HG03159 (cell line): ENCODE results near the gene NDUFS7.

ENCODE experiments used
- ATAC-seq: cut with Tn5 transposase; IDR thresholded peaks from one replicate; pipeline ENCODE4 v1.9.1; 2021; ENCODE audit warnings: mild to moderate bottlenecking, moderate library complexity; ENCODE audit not compliant: unreplicated experiment

The NDUFS7 gene

DNA sequence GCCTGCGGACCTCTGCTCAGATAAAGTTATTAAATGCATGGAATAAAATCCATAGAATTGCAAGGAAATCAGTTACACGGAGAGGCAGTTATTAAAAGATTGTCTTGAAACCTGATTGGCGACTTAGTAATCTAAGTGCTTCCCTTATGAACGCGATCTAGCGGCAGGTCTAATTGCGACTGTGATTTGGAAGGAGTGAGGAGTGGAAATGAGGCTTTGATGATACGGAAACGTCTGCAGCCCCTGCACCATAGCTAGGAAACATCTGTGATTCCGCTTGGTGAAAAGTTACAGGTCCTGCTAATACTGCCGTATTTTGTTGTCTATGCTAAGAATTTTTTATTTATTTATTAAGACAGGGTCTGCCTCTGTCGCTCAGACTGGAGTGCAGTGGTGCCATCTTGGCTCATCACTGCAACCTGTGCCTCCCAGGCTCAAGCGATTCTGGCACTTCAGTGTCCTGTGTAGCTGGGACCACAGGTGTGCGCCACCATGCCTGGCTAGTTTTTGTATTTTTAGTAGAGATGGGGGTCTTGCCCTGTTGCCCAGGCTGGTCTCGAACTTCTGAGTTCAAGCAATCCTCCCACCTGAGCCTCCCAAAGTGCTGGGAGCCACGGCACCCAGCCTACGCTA, 887 bp downstream of the NDUFS7 start:
- no peak for ATAC-seq

DNA sequence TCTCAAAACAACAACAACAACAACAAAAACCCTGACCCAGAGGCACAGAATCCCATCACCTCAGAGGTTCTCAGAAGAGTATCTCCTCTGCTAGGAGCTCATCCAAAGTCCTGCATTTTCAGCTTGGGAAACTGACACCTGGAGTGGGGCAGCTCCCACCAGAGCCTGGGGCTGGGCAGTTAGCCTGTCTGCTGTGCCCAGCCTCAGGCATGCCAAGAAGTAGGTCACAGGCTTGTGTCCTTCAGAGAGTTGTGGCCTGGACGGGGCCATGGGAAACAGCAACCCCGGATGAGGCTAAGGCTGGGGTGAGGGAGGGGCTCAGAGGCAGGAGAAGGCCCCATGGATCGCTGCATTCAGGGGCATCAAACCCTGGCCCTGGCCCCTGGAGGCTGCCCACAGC, 2.1 kb downstream of the NDUFS7 start:
- no peak for ATAC-seq

DNA sequence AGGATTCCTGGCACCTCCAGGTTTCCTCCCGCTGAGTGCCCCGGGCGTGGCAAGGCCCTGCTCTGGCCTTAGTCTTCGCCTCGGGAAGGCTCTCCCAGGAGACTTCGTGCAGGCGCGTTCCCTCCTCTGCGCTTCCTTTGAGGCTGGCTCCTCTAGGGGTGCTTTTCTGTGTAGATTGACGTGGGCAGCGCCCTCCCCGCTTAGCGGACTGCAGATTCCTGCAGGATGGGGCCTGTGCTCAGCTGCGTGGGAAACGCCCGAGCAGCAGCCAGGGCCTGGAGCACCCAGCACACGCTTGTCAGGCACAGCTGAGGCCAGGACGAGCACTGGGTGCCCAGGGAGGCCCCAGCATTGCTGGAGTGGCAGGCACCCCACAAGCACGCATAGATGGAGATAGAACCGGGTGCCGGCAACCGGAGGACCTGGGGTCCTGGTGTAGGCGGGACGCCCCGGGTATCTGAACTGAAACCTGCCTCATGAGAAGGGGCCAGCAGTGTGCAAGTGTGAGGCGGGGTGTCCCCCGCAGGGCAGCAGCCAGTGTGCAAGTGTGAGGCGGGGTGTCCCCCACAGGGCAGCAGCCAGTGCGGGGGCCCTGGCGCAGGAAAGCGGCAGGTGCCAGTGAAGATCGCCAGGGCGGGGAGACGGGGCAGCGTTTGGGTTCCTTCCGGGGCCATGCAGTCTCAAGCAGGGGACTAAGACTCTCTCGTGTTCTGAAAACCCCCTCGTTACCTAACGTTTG, 3.4 kb downstream of the NDUFS7 start:
- ATAC-seq = no peak

DNA sequence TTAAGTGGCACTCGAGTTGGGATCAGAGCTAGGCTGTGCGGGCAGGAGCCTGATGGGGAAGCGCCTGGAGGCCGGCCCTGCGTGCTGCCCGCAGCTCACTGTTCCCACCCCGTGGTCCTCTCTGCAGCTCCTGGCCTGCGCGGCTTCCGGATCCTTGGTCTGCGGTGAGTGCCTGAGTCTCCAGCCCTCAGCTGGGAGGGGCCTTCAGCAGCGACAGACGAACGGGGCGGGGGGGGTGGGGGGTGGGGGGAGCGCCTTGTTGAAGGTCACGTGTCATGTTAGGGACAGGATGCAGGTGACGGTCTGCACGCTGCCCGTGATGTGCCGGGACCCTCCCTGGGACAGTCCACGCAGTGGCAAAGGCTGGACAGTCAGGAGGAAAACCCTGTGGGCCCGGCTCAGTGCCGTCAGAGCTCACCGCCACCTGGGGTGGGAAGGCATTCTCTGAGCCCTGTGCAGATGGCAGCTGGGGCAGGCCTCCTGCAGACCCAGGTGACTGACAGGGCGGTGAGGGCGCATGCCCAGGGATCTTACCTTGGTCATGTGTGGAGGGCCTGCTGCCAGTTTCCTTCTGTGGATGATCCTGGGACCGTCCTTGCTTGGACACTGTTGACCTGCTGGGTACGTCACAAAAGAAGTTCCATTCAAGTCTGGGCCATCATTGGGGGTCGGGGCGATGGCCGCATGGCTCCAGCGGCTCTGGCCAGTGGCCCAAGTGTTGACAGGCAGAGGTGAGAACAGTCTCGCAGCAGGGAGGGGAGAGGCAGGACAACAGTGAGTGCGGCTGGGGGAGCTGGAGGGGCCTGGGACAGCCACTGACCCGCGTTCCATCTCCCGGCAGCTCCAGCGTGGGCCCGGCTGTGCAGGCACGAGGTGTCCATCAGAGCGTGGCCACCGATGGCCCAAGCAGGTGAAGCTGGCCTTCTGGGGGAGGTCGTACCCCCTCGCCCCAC, 4.3 kb downstream of the NDUFS7 start:
- no peak for ATAC-seq

DNA sequence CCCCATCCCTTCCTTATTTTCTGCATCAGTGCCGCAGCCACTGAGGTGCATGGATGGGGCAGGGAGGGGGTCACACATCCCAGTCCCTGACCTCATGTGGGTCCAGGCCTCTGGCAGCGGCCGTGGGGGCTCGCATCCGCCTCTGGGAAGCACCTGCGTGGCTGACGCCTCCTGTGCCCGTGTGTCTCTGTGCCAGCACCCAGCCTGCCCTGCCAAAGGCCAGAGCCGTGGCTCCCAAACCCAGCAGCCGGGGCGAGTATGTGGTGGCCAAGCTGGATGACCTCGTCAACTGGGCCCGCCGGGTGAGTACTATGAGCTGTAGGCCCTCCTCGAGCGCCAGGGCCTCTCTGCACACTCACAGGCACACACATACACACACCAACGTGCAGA, 4.9 kb downstream of the NDUFS7 start:
- ATAC-seq = no peak

DNA sequence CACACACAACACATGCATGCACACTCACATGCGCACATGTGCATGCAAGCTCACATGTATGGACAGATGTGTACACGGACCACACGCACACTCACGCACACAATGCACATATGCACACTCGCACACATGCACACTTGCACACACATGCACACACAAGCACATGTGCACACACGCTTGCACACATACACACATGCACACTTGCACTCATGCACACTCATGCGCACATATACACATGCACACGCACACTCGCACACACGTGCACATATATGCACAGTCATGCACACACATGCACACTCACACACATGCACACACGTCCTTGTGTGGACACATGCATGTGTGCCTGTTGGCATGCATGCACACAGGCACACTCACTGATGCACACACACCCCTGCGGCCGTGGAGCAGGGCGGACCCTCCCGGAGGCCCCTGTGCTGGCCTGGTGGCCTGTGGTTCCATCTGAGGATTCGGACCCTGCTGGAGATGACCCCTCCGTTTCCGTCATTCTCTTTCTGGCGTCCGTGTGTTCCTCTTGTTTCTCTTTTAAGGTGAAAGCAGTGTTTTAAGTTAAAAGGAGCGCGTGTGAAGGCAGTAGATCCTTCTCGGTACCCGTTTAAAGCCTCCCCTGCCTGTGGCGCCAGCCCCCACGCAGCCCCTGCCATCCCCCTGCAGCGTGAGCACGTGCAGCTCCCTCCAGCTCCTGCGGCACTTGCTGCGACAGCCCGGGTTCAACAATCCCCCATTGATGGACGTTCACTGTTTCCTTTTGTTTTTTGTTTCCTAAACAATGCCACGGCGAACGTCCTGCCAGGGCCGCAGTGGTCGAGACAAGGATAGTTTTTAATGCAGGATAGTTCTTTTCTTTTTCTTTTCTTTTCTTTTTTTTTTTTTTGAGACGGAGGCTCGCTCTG, 5.6 kb downstream of the NDUFS7 start:
- ATAC-seq = no peak

DNA sequence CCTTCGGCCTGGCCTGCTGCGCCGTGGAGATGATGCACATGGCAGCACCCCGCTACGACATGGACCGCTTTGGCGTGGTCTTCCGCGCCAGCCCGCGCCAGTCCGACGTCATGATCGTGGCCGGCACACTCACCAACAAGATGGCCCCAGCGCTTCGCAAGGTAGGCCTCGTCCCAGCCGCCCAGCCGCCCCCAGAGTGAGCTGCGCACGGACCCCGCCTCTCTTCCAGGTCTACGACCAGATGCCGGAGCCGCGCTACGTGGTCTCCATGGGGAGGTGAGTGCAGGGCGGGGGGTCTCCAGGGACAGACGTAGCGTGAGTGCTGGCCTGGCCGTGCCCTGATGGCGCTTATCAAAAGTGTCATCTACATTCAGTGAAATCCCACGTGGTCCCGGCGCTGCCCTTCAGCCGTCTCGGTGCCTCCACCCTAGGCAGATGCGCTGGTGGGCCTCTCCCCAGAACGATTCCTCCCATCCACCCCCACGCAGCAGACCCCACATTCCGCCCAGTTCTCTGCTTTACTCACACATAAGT, 7.2 kb downstream of the NDUFS7 start:
- no peak for ATAC-seq

DNA sequence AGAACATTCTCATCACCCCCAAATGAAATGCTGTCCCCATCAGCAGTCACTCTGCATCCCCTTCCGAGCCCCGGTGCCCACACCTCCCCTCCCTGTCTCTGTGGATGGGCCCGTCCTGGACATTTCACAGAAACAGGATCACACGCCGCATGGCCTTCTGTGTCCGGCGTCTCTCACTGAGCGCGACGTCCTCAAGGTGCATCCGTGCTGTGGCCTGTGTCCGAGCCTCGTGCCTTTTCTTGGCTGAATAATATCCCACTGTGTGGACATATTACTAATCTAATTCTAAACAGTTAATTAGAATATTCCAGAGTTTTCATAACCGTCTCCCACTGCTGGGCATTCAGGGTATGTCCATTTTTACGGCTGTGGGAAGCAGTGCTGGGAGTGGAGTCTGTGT, 8.7 kb downstream of the NDUFS7 start:
- ATAC-seq = no peak

DNA sequence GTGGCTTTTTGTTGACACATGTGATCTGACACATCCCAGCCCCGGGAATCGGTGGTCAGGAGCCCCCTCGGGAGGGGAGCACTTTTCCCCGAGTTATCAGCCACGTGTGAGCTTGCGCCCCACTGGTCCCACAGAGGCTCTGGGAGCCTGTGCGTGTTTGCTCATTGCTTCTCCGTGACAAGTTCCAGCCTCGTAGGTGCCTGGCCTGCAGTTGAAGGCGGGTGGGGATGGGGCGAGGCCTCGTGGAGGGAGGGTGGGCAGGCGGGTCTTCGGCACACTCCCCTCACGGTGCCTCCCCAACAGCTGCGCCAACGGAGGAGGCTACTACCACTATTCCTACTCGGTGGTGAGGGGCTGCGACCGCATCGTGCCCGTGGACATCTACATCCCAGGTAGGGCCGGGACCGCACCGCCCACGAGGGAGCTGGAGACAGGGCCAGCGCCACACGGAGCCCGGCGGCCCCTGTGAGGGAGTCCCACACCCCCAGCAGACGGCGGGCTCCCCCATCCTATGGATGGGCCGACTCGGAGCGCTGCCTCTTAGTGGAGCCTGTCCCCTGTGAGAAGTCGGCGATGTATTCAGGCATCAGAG, 9.3 kb downstream of the NDUFS7 start:
- ATAC-seq = no peak

DNA sequence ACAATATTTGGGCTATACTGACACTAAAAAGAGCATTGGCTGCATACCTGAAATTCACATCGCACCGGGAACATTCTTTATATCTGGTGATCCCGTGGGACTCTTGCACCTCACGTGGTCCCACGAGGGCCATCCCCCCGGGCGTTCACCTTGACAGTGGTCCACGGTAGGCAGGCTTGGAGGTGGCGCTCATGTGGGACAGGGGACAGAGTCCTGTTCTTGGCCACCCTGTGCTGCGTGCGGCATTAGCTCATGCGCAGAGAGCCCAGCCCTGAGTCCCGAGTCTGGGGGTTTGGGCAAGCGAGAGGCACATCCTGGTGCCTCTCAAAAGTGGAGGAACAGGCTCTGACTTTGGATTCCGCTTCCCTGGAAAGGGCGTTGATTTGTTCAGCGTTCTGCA, 10.1 kb downstream of the NDUFS7 start:
- no peak for ATAC-seq

DNA sequence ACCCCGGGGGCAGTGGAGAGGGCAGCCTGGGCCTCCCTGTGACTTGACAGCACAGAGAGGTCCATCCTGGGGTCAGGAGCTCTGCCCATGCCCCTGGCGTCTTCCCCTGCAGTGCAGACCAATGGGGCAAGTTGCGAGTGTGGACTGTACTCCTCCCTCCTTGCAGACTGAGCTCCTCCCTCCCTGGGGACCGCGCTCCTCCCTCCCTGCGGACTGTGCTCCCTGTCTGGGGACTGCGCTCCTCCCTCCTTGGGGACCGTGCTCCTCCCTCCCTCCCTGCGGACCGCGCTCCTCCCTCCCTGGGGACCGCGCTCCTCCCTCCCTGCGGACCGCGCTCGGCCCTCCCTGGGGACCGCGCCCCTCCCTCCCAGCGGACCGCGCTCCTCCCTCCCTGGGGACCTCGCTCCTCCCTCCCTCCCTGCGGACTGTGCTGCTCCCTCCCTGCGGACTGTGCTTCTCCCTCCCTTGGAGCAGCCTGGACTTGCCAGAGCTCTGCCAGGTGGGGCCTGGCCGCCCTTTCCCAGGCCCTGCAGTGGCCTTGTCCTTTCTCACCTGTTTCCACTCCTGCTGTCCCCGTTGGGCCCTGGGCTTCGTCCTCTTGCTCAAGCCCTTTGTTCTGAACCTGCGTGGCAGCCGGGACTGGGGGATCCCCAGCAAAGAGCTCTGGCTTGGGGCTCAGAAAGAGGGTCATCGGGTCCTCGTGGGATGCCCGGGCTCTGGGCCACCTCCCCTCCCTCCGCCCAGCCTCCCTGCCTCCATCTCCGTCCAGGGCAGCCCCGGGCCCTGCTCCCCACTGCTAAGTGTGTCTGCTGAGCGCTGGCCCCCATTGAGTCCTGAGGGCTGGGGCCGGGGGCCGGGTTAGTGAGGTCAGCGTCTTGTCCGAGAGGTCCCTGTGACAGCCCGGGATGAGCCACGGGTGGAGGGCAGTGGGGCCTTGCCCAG, 10.8 kb downstream of the NDUFS7 start:
- ATAC-seq = no peak

DNA sequence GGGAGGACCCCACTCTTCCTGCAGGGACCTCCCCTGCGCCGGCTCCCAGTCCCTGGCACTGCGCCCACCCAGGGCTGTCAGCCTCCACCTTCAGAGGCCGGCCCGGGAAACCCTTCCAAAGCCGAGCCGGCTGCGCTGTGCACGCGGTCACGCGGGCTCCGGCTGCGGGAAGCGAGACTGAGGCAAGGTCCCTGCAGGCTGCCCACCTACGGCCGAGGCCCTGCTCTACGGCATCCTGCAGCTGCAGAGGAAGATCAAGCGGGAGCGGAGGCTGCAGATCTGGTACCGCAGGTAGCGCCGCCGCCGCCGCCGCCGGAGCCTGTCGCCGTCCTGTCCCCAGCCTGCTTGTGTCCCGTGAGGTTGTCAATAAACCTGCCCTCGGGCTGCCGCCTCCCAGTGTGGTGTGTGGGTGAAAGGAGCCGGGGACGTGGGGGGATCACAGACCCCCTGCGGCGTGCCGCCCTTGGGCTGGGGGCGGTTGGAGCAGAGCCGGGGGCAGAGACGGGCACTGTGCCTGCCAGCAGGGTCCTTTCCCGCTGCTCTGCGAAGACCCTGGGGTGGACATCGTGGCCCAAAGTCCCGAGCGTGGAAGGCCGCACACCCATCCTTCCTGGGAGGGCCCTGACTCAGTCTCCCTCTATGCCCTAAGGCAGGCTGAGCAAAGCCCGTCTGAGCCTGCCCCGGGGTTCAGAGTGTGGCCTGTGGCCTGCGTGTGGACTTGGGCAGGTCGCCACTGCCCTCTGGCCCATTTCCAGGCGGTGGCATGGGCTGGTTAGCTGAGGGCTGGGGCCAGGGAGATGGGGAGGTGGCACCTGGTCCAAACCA, 11.7 kb downstream of the NDUFS7 start:
- no peak for ATAC-seq

DNA sequence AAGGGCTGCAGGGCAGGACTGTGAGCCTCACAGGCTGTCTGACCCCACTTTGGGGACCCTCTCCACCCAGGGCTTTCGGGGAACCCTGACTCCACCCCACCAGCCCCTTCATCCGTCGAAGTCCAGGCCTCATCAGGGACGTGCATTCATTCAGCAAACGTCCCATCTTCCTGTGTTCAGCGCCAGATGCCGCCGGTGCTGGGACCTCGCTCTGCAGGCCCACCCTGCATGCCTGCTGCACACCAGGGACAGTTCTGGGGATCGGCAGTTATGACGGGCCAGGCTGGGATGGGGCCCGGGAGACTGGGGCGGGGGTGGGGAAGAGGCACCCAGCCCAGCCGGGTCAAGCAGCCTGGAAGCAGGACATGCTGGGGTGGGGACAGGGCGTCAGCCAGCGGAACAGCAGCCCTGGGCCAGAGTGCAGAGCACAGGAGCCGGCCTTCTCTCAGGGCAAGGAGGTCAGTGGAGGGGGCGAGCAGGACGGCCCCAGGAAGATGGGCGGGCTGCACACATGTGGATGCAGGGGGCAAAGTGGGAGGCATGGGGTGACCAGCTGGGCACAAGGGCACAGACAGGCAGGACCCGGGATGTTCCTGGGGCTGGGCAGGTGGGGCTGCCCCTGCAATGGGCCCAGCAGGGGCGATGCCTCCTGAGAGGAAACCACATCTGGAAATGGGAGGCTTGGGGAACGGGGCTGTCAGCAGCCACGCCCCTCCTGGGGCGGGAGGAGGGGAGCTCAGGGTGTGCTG, 12.5 kb downstream of the NDUFS7 start:
- no peak for ATAC-seq

DNA sequence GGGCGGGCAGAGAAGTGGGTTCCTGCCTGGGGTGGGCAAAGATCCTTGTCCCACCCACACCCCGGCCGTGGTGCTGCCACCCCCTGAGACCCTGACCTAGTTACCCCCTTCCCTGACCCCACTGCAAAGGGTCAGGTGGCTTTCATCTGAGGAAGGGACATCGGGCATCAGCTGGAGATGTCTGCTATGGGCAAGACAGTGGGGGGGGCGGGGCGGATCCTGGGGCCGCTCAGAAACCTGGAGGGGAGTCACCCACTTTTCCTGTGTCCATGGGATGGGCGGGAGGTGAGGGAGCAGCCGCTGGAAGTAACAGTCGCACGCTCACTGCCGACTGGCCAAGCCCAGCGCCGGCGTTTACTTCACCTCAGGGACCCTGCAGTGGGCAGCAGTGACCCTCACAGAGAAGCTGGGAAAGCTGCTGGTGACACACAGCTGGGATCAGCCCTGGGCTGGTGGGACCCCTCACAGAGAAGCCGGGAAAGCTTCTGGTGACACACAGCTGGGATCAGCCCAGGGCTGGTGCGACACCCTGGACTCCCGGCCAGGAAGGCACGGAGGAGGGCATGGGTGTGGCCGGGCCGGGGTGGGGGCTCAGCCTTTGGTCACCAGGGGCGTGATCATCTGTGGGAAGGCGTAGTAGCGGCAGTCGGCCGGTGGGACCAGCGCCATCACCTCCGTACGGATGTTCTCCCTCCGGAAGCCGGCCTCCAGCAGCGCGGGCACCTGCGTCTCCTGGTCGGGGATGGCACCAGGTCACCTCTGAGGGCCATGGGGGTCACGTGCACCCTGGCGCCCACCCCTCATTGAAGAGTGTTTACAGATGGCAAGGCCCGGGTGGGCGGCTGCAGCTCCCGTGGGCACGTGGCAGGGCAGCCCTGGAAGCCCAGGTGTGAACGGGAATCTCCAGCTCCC, 13.3 kb downstream of the NDUFS7 start:
- ATAC-seq = no peak

DNA sequence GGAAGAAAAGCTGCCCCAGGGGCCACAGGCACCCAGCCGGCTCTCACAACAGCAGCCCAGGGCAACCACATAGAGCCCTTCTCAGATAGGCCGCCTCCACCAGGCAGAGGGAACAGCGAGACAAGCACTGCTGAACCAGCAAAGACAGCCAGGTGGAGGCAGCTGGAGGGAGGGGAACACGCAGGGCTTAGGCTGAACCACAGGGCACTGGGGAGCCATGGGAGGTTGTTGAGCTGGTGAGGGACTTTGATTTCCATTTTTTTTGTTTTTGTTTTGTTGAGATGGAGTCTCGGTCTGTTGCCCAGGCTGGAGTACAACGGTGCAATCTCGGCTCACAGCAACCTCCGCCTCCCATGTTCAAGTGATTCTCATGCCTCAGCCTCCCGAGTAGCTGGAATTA, 14.1 kb downstream of the NDUFS7 start:
- ATAC-seq = no peak

DNA sequence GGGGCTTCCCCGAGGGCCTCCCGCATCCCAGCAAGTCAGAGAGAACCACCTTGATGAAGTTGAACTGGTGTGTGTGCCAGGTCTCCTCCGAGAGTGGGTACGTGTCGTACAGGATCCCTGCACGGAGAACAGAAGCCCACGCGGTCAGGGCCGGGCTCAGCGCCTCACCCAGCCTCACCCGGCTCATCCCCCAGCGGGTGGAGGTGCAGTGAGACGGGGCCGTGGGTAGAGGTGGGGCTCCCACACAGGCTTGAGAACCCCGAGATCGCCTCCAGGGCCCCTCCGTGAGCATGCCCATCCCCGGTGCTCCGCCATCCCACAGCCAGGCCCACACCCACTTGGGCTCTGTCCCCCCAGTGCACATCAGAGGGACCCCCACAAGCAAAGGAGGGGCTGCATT, 15.4 kb downstream of the NDUFS7 start:
- ATAC-seq = no peak
